ENCODE results near the gene AASDHPPT. TPM values are rescaled to one million over a fixed set of nuclear protein-coding genes. Genes with fewer than 3 reads are reported as not detected.

The AASDHPPT gene
- total RNA-seq, 1 donor from 2014 or later: 109 TPM

DNA sequence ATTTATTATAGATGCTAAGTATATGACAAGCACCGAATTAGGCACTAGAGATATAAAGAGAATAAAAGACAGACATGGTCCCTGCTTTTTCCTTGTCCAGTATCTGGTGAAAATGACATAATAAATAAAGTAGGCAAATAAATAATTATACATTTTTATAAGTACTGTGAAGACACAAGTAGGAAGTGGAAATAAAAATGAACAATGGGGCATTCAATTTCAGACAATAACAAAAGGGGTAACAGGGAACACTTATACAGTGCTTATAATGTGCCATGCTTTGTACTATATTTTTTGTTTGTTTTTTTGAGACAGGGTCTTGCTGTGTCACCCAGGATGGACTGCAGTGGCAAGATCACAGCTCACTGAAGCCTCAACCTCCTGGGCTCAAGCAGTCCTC lies 4.7 kb upstream of the AASDHPPT start:
- TF ChIP-seq, protein P1, sequence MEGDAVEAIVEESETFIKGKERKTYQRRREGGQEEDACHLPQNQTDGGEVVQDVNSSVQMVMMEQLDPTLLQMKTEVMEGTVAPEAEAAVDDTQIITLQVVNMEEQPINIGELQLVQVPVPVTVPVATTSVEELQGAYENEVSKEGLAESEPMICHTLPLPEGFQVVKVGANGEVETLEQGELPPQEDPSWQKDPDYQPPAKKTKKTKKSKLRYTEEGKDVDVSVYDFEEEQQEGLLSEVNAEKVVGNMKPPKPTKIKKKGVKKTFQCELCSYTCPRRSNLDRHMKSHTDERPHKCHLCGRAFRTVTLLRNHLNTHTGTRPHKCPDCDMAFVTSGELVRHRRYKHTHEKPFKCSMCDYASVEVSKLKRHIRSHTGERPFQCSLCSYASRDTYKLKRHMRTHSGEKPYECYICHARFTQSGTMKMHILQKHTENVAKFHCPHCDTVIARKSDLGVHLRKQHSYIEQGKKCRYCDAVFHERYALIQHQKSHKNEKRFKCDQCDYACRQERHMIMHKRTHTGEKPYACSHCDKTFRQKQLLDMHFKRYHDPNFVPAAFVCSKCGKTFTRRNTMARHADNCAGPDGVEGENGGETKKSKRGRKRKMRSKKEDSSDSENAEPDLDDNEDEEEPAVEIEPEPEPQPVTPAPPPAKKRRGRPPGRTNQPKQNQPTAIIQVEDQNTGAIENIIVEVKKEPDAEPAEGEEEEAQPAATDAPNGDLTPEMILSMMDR (IDR thresholded peaks at IDR 0.05; ENCODE audit: partially characterized antibody, unreplicated experiment): no peak
- peaks cover 11% of the 10 kb centered on the region for H3K4me1 Mint-ChIP-seq (ENCODE audit: low read depth, unreplicated experiment)
- H3K4me3 Mint-ChIP-seq (ENCODE audit: unreplicated experiment): no peak overlapping the region
- no peak for DNase-seq
- H3K36me3 Mint-ChIP-seq (ENCODE audit: unreplicated experiment): no peaks in the 10 kb centered on the region
- H3K27ac Mint-ChIP-seq (ENCODE audit: unreplicated experiment): no peak overlapping the region
- no peaks in the 10 kb centered on the region for H3K27me3 Mint-ChIP-seq (ENCODE audit: unreplicated experiment)
- peaks cover 7% of the 10 kb centered on the region for H3K9me3 Mint-ChIP-seq (ENCODE audit: unreplicated experiment)

DNA sequence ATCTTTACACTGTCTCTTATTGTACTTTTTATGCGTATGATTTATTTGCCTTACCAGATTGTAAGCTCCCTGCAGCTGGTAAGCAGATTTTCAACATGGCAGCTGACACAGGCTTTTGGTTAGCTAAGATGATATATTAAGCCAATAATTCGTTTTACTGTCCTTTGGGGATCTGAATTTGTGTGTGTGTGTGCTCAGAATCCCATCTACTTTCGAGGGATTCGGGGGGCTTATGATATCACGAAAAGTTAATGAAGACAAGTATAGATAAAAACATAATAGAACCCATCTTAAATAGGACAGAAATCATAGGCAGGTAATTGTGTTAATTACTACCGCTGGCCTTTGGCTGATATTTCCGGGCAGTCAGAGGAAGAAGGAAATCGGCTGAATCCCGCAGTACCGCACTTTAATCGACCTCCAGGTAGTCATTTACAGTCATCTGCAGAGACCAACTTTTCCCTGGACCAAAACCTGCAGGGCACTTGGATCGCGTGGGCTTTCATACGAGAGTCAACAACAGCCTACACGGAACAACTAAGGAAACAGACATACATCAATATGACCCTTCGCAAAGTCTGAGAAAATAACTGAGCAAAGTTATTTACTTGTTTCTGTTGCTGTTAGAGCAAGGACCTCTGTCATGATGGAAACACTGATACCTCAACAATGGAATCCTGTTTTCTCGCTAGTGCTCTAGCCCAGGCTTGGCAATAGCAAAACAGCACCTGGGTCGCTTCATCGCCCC lies 1.1 kb upstream of the AASDHPPT start:
- TF ChIP-seq, protein P1 (IDR thresholded peaks at IDR 0.05; ENCODE audit: partially characterized antibody, unreplicated experiment): no peak
- Mint-ChIP-seq H3K36me3 (ENCODE audit: unreplicated experiment) (no peaks in the 10 kb centered on the region), H3K4me3 (ENCODE audit: unreplicated experiment) (peak overlapping the region; percentile 97), H3K9me3 (ENCODE audit: unreplicated experiment) (peaks cover 10% of the 10 kb centered on the region), H3K4me1 (ENCODE audit: low read depth, unreplicated experiment) (peaks cover 20% of the 10 kb centered on the region), H3K27ac (ENCODE audit: unreplicated experiment) (peak overlapping the region; percentile 97), H3K27me3 (ENCODE audit: unreplicated experiment) (peaks cover 3% of the 10 kb centered on the region)
- no peak for DNase-seq

DNA sequence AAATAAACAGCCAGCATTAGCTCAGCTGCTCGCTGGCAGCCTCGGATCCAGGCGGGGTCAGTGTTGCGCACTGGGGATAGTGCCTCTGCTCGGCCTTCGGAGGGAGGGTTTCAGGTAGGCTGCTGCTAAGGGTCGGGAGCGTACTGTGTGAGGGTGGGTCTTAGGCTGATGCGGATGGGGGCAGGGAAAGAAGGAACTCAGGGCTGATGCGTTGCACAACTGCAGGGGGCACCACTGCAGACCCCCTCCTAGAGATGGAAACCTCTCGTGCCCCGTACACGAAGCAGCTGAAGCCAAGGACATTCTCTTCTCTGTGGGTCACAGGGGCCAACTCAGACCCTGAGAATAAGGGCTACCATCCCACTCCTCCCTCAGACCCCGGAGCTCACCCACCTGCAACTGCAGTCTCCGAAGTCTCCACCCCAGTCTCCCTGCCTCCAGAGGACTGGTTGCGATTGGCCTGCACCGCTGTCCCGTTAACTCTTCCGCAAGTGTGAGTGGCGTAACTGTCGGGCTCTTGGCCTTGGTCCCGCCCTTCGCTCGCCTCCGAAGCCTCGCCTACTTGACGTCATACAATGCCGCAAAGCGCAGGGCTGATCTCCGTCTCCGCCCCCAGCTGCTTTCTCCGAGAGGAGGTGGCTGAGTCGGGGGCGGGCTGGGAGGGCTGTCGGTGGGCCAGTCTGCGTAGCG lies 398 bp upstream of the AASDHPPT start, which contains the start of gene KBTBD3:
TSS of gene KBTBD3 (minus strand) at position 429 of the 690 bp plus-strand sequence. CDS start 18,250 bp downstream, outside the sequence.
- peak within 1 kb of the TSS; percentile 97 for H3K4me3 Mint-ChIP-seq (ENCODE audit: unreplicated experiment)

DNA sequence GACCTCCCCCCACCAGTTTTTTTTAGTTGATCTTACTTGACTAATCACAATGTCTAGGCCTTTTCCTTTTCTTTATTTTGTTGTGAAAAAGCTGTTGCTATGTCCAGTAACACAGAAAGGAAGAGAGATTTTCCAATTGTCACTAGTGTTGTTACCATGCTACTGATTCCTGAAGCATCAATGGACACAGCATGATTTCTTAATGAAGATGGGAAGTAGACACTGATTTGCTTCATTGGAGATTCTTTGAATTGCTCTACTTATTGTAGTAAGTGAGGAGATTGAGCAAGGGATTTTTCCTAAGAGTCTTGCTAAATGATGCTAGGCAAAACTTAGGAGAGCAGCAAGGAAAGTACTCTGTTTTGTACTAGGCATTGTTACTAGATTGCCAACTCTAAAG lies 4.6 kb downstream of the AASDHPPT start:
- Mint-ChIP-seq H3K36me3 (ENCODE audit: unreplicated experiment) (no peaks in the 10 kb centered on the region), H3K4me1 (ENCODE audit: low read depth, unreplicated experiment) (peaks cover 21% of the 10 kb centered on the region), H3K4me3 (ENCODE audit: unreplicated experiment) (peak overlapping the region; percentile 68), H3K27me3 (ENCODE audit: unreplicated experiment) (peaks cover 3% of the 10 kb centered on the region), H3K9me3 (ENCODE audit: unreplicated experiment) (peaks cover 2% of the 10 kb centered on the region), H3K27ac (ENCODE audit: unreplicated experiment) (peak overlapping the region; percentile 36)
- TF ChIP-seq, protein P1 (IDR thresholded peaks at IDR 0.05; ENCODE audit: partially characterized antibody, unreplicated experiment): no peak
- DNase-seq: no peak

More for the DNA sequence above, 398 bp upstream of the AASDHPPT start, which contains the start of gene KBTBD3:
- Mint-ChIP-seq H3K27ac (ENCODE audit: unreplicated experiment) (peak within 1 kb of the TSS; percentile 97), H3K27me3 (ENCODE audit: unreplicated experiment) (peaks cover 3% of the 10 kb centered on the region), H3K36me3 (ENCODE audit: unreplicated experiment) (no peaks in the 10 kb centered on the region), H3K9me3 (ENCODE audit: unreplicated experiment) (peaks cover 10% of the 10 kb centered on the region), H3K4me1 (ENCODE audit: low read depth, unreplicated experiment) (peaks cover 22% of the 10 kb centered on the region)
- peak; percentile 98 for DNase-seq
- TF ChIP-seq, protein P1 (IDR thresholded peaks at IDR 0.05; ENCODE audit: partially characterized antibody, unreplicated experiment): peak; percentile 20
